Measurements from ENCODE around the gene ORM1. TPM values are rescaled to one million over a fixed set of nuclear protein-coding genes. Genes with fewer than 3 reads are reported as not detected.

ORM1 gene
- total RNA-seq, 1 experiment from 2014 or later, result 4.4 TPM

DNA sequence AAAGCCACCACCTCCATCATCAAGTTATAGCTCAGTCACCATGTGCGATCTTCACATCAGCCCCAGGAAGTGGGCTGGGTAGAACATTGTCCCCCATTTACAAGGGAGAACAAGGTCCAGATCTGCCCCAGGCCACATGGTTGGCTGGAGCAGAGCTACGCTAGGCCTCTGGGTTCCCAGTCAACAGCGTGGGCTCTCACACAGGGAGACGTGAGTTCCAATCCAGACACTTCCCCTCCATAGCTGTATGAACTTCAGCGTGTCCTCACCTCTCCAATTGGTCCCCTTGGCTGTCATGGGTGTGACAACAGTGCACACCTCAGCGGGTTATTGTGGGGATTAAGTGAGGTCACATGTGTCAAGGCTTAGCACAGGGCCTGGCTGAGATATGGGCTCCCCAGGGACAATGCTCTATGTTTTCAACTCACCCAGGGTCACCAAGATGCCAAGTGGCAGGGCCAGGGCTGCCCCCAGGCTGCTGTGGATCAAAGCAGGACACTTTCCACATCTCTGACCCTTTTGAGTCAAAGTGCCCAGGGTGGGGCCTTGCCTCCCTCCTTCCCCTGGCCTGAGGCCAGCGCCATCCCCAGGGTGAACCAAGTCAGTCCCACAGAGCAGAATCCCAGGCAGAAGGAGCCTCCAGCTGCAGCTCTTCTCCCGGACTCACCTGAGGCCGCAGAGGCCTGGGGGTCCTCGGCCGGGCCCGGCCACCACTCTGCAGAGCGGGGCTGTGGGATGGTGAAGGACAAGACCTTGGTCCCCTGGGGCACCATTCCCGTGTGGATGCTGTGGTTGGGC is 45.1 kb downstream of the ORM1 start:
- no peak for DNase-seq
- Histone ChIP-seq H2BK12ac (ENCODE audit: insufficient read length, low read depth, low read length) (no peak overlapping the region), H3K79me2 (ENCODE audit: insufficient read depth, low read length) (0 out of 2 replicates have a peak, but pooled peaks cover 3% of the 10 kb centered on the region), H3T11ph (ENCODE audit: low read length) (no peak overlapping the region), H3K4ac (ENCODE audit: low read depth, low read length) (no peak overlapping the region), H3K56ac (ENCODE audit: insufficient read length, low read depth, low read length) (no peak overlapping the region), H2BK20ac (ENCODE audit: low read depth, low read length, poor library complexity, severe bottlenecking) (no peak overlapping the region), H4K5ac (ENCODE audit: insufficient read length, low read depth, low read length) (no peak overlapping the region), H3K9me3 (ENCODE audit: control insufficient read depth, low read depth, low read length) (no peaks in the 10 kb centered on the region), H3K4me2 (ENCODE audit: insufficient read depth, insufficient read length, low read length) (no peak overlapping the region), H2AFZ (ENCODE audit: low read length) (no peak overlapping the region), H4K20me1 (ENCODE audit: control insufficient read depth, insufficient read depth, insufficient read length) (no peaks in the 10 kb centered on the region), H3K14ac (ENCODE audit: insufficient read depth, low read length) (no peak overlapping the region; the same call in 1 of the 2 replicates), H4K91ac (ENCODE audit: insufficient read length, low read depth, low read length) (no peak overlapping the region), H3K79me1 (ENCODE audit: insufficient read depth, low read depth, low read length, poor library complexity, severe bottlenecking) (no peaks in the 10 kb centered on the region), H3K18ac (ENCODE audit: insufficient read length, low read depth, low read length) (no peak overlapping the region), H3K27ac (ENCODE audit: insufficient read length, low read depth, low read length) (no peak overlapping the region), H3K23ac (ENCODE audit: insufficient read length, low read depth, low read length) (no peak overlapping the region), H2BK120ac (ENCODE audit: low read depth, low read length, poor library complexity, severe bottlenecking) (no peak overlapping the region), H2BK5ac (ENCODE audit: insufficient read length, low read length) (no peak overlapping the region), H3K27me3 (ENCODE audit: insufficient read depth, low read length) (no peaks in the 10 kb centered on the region), H3K23me2 (ENCODE audit: insufficient read length, low read depth, low read length, poor library complexity, severe bottlenecking) (peaks cover 5% of the 10 kb centered on the region), H4K8ac (replicated peaks; ENCODE audit: insufficient read length, low read depth, low read length) (no peak overlapping the region), H2AK5ac (ENCODE audit: insufficient read length, low read length) (no peak overlapping the region), H3K4me1 (ENCODE audit: insufficient read depth, low read length) (peaks cover 13% of the 10 kb centered on the region), H2BK15ac (ENCODE audit: low read depth, low read length) (no peak overlapping the region), H3K9ac (ENCODE audit: extremely low read depth, insufficient read length, low read length) (no peak overlapping the region)
- Mint-ChIP-seq H3K4me1 (peaks cover 32 to 34% of the 10 kb centered on the region in 2 experiments), H3K36me3 (ENCODE audit: insufficient read depth in 1 of 3, low read depth in 3 of 3) (peaks cover 25 to 33% (median 33%) of the 10 kb centered on the region in 3 experiments), H3K27ac (peak overlapping the region in 1 of 3 experiments; percentile 22; a peak in 2 of 7 replicates), H3K9me3 (no peaks in the 10 kb centered on the region), H3K4me3 (no peak overlapping the region), H3K27me3 (ENCODE audit: low read depth) (no peaks in the 10 kb centered on the region)
- whole genome bisulfite sequencing (ENCODE audit: extremely low coverage, insufficient read length, low lambda C conversion rate), result no CpG with 5 or more reads among the region's 14 CpGs
- TF ChIP-seq, protein P1, sequence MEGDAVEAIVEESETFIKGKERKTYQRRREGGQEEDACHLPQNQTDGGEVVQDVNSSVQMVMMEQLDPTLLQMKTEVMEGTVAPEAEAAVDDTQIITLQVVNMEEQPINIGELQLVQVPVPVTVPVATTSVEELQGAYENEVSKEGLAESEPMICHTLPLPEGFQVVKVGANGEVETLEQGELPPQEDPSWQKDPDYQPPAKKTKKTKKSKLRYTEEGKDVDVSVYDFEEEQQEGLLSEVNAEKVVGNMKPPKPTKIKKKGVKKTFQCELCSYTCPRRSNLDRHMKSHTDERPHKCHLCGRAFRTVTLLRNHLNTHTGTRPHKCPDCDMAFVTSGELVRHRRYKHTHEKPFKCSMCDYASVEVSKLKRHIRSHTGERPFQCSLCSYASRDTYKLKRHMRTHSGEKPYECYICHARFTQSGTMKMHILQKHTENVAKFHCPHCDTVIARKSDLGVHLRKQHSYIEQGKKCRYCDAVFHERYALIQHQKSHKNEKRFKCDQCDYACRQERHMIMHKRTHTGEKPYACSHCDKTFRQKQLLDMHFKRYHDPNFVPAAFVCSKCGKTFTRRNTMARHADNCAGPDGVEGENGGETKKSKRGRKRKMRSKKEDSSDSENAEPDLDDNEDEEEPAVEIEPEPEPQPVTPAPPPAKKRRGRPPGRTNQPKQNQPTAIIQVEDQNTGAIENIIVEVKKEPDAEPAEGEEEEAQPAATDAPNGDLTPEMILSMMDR (conservative IDR thresholded peaks at IDR 0.05), result no peak
